ENCODE measurements around the gene ITIH6. TPM values are rescaled to one million over a fixed set of nuclear protein-coding genes. Genes with fewer than 3 reads are reported as not detected.

ITIH6 gene, protein sequence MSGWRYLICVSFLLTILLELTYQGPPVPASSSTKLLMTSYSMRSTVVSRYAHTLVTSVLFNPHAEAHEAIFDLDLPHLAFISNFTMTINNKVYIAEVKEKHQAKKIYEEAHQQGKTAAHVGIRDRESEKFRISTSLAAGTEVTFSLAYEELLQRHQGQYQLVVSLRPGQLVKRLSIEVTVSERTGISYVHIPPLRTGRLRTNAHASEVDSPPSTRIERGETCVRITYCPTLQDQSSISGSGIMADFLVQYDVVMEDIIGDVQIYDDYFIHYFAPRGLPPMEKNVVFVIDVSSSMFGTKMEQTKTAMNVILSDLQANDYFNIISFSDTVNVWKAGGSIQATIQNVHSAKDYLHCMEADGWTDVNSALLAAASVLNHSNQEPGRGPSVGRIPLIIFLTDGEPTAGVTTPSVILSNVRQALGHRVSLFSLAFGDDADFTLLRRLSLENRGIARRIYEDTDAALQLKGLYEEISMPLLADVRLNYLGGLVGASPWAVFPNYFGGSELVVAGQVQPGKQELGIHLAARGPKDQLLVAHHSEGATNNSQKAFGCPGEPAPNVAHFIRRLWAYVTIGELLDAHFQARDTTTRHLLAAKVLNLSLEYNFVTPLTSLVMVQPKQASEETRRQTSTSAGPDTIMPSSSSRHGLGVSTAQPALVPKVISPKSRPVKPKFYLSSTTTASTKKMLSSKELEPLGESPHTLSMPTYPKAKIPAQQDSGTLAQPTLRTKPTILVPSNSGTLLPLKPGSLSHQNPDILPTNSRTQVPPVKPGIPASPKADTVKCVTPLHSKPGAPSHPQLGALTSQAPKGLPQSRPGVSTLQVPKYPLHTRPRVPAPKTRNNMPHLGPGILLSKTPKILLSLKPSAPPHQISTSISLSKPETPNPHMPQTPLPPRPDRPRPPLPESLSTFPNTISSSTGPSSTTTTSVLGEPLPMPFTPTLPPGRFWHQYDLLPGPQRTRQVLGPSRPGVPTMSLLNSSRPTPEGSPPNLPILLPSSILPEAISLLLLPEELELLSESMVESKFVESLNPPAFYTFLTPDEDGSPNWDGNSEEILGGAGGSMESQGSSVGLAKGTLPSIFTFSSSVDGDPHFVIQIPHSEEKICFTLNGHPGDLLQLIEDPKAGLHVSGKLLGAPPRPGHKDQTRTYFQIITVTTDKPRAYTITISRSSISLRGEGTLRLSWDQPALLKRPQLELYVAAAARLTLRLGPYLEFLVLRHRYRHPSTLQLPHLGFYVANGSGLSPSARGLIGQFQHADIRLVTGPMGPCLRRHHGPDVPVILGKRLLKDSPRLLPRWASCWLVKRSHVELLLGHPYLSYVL
- total RNA-seq = not detected in 2 replicates

DNA sequence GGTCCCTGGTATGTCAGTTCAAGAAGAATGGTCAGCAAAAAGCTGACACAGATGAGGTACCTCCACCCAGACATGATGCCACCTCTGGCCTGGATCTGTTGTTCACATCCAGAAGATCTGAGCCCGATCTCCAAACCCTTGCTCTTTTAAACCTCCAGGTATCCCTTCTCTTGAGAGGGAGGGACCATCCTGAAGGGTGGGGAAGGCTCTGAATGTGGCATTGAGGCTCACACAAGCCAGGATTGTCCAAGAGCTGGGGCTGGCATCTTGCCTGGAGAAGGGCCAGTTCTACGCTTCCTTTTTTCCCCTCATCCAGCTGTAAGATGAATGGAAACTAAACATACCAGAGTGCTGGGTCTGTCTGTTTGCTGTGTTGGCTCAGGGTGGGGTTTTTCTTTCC is at the start of gene ITIH6:
Gene ITIH6 (minus strand): TSS at position 119 of the 400 bp plus-strand sequence. CDS start 45 bp downstream, at position 74.

DNA sequence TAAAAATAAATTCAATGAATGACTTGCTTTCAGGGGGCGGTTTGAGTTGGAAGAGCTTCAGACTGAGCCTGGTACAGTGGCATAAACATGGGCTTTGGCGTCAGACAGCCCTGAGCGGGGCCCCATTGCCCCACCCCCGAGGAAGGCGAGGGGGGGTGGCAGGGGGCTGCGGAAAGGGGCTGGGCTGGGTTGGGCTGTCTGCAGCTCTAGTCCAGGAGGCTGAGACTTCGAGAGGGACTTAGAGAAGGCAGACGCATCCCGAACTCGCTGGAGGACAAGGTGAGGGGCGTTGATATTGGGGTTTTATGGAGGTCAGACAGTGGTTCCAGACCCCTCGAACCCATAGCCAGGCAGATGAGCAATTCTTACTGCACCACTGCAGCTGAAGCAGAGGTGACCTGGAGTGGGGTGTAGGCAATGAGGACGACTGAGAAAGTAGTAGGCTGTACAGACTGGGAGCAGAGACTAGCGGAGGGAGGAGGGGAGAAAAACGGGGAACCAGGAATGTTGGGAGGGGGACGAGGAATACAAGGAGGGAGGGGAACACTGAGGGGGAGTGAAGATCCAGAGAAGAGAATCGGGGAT is 9.6 kb upstream of the ITIH6 start, which contains the start of gene MAGED2:
Gene MAGED2 (plus strand): TSS at position 222 of the 585 bp plus-strand sequence. CDS start 1,587 bp downstream, outside the sequence.

Other genes with a start within 250 kb of the ITIH6 start
- gene MAGED2, start 9.5 kb upstream of the ITIH6 start, total RNA-seq = 168 and 227 TPM in 2 replicates
- 0.43 and 2.9 TPM in 2 replicates for gene TRO, start 122.6 kb upstream of the ITIH6 start, total RNA-seq
- under 0.01 TPM in 2 replicates for gene PFKFB1, start 195.9 kb upstream of the ITIH6 start, total RNA-seq
- gene APEX2, start 202.1 kb upstream of the ITIH6 start, total RNA-seq = 5.1 and 5.7 TPM in 2 replicates
- gene ALAS2, start 232.7 kb upstream of the ITIH6 start, total RNA-seq = not detected in 2 replicates

Measured in dermis lymphatic vessel endothelial cell (primary cell).